Tibial nerve (tissue), 4 donors: ENCODE measurements around the gene TREX2.

Experiments
- CTCF ChIP-seq, 5 experiments: fragments of 200-600 bp in 3 of 5; fragments of 450-650 bp in 2 of 5; sonication (generic) in 3 of 5; IDR thresholded peaks; one replicate each; pipeline ENCODE4 v1.5.1; 2016 to 2019; ENCODE audit warnings: antibody characterized with exemption in 5 of 5, mild to moderate bottlenecking in 3 of 5, moderate library complexity in 2 of 5
- EP300 ChIP-seq, 2 donors: sonication (generic); formaldehyde crosslinking; IDR thresholded peaks; one replicate each; pipeline ENCODE4 v1.6.1; 2017; ENCODE audit warnings: antibody characterized with exemption in 2 of 2, mild to moderate bottlenecking in 1 of 2
- POLR2A ChIP-seq, 2 donors: fragments of 450-650 bp; IDR thresholded peaks; one replicate each; pipeline ENCODE4 v1.6.1; 2017; ENCODE audit warnings: antibody characterized with exemption in 2 of 2, mild to moderate bottlenecking in 2 of 2, moderate library complexity in 2 of 2

GRCh38 chrX:153438532-153438931 lies 7.3 kb downstream of the TREX2 start:
- TF ChIP-seq EP300 (IDR thresholded peaks at IDR 0.05): no peak
- no peak for TF ChIP-seq POLR2A (IDR thresholded peaks at IDR 0.05)
- TF ChIP-seq CTCF (IDR thresholded peaks at IDR 0.05): no peak
